ENCODE data around the gene KNCN. TPM values are rescaled to one million over a fixed set of nuclear protein-coding genes. Genes with fewer than 3 reads are reported as not detected.

The KNCN gene
- total RNA-seq, 1 donor, result not detected

DNA sequence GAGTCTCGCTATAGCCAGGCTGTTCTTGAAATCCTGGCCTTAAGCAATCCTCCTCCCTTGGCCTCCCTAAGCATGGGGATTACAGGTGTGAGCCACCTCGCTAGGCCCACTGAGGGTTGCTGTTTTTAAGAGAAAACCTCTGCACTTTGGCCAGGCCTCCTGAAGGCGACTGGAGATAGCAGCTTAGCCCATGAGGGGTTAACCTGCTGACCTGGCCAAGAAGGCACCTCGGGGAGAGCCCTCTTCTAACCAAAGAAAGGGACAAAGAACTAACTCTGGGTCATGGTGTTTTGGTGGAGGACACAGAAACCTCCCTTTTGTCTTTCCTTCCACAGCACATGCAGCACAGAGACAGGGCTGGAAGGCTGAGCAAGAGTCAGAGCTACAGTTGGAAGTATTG is 17.7 kb upstream of the KNCN start:
- no peak overlapping the region for H2AFZ ChIP-seq (ENCODE audit: low read length)
- TF ChIP-seq, protein P1, sequence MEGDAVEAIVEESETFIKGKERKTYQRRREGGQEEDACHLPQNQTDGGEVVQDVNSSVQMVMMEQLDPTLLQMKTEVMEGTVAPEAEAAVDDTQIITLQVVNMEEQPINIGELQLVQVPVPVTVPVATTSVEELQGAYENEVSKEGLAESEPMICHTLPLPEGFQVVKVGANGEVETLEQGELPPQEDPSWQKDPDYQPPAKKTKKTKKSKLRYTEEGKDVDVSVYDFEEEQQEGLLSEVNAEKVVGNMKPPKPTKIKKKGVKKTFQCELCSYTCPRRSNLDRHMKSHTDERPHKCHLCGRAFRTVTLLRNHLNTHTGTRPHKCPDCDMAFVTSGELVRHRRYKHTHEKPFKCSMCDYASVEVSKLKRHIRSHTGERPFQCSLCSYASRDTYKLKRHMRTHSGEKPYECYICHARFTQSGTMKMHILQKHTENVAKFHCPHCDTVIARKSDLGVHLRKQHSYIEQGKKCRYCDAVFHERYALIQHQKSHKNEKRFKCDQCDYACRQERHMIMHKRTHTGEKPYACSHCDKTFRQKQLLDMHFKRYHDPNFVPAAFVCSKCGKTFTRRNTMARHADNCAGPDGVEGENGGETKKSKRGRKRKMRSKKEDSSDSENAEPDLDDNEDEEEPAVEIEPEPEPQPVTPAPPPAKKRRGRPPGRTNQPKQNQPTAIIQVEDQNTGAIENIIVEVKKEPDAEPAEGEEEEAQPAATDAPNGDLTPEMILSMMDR (IDR thresholded peaks at IDR 0.05; ENCODE audit: extremely low read depth, low read depth, low read length), result no peak

DNA sequence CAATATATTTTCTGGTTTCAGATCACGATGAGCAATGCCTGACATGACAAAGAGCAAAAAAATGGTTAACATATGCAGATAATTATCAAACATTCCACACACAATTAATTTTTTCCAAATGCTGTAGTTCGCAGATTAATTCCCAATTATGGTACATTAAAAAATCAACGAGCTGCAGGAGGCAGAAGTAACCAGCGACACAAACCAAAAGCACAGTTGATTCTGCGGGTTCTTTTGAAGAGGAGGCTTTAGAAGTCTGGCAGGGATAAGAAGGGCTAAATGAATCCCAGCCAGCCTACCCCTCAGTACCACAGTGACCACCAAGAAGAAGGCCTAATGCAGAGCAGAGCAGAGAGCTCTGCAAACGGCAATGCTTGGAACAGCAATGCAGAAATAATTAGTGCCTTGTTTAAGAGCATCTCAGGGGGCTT is 17.0 kb upstream of the KNCN start:
- no peaks in the 10 kb centered on the region for H3K79me2 ChIP-seq (ENCODE audit: insufficient read depth, low read length)
- no peak for DNase-seq (ENCODE audit: insufficient read length, low spot score, missing footprints)
- TF ChIP-seq, protein P1 (IDR thresholded peaks at IDR 0.05; ENCODE audit: extremely low read depth, low read depth, low read length), result no peak
- H3K27ac ChIP-seq (ENCODE audit: low read depth, low read length), result no peak overlapping the region
- H4K20me1 ChIP-seq (ENCODE audit: insufficient read depth, low read length), result no peaks in the 10 kb centered on the region
- no peak overlapping the region for H2AFZ ChIP-seq (ENCODE audit: low read length)
- no peak overlapping the region for H3K4me3 ChIP-seq (ENCODE audit: insufficient read depth, low read length)
- no peaks in the 10 kb centered on the region for H3K4me1 ChIP-seq (ENCODE audit: insufficient read depth, low read length)
- peaks cover 12% of the 10 kb centered on the region for H3K36me3 ChIP-seq (ENCODE audit: insufficient read depth, low read length)
- H3K27me3 ChIP-seq (ENCODE audit: insufficient read depth, low read length), result no peaks in the 10 kb centered on the region
- no peak overlapping the region for H3K4me2 ChIP-seq (ENCODE audit: insufficient read depth, low read length)
- H3K9me3 ChIP-seq (ENCODE audit: low read depth, low read length), result no peaks in the 10 kb centered on the region

More for the DNA sequence above, 17.7 kb upstream of the KNCN start:
- H3K27ac ChIP-seq (ENCODE audit: low read depth, low read length), result no peak overlapping the region
- H3K27me3 ChIP-seq (ENCODE audit: insufficient read depth, low read length), result no peaks in the 10 kb centered on the region
- H4K20me1 ChIP-seq (ENCODE audit: insufficient read depth, low read length), result no peaks in the 10 kb centered on the region
- H3K36me3 ChIP-seq (ENCODE audit: insufficient read depth, low read length), result peaks cover 13% of the 10 kb centered on the region
- no peaks in the 10 kb centered on the region for H3K79me2 ChIP-seq (ENCODE audit: insufficient read depth, low read length)
- no peak overlapping the region for H3K4me3 ChIP-seq (ENCODE audit: insufficient read depth, low read length)
- H3K9me3 ChIP-seq (ENCODE audit: low read depth, low read length), result no peaks in the 10 kb centered on the region
- no peak overlapping the region for H3K4me2 ChIP-seq (ENCODE audit: insufficient read depth, low read length)
- H3K4me1 ChIP-seq (ENCODE audit: insufficient read depth, low read length), result no peaks in the 10 kb centered on the region
- no peak for DNase-seq (ENCODE audit: insufficient read length, low spot score, missing footprints)

DNA sequence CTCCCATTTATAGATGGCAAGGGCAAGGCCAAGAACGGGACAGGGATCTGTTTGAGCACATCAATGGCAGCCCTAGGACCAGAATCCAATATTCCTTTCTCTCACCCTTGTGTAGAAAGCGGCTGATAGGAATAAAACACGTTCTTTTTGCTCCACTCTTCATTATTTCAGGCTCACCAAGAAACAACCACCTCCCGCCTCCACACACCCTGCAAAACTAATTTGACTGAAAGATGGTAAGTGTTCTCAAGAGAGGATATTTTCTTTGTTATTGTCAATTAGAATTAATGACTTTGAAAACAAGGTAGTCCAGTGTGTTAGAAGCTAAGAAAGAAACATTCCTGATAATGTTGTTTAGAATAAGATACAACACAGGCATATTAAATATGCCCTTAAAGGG is 11.9 kb upstream of the KNCN start:
- TF ChIP-seq, protein P1 (IDR thresholded peaks at IDR 0.05; ENCODE audit: extremely low read depth, low read depth, low read length), result no peak
- no peak overlapping the region for H3K27ac ChIP-seq (ENCODE audit: low read depth, low read length)
- peaks cover 10% of the 10 kb centered on the region for H3K36me3 ChIP-seq (ENCODE audit: insufficient read depth, low read length)
- no peak overlapping the region for H3K4me3 ChIP-seq (ENCODE audit: insufficient read depth, low read length)
- no peaks in the 10 kb centered on the region for H3K9me3 ChIP-seq (ENCODE audit: low read depth, low read length)
- H3K27me3 ChIP-seq (ENCODE audit: insufficient read depth, low read length), result no peaks in the 10 kb centered on the region
- H3K4me2 ChIP-seq (ENCODE audit: insufficient read depth, low read length), result no peak overlapping the region
- no peak overlapping the region for H2AFZ ChIP-seq (ENCODE audit: low read length)
- no peaks in the 10 kb centered on the region for H3K79me2 ChIP-seq (ENCODE audit: insufficient read depth, low read length)
- no peak for DNase-seq (ENCODE audit: insufficient read length, low spot score, missing footprints)
- H4K20me1 ChIP-seq (ENCODE audit: insufficient read depth, low read length), result no peaks in the 10 kb centered on the region
- no peaks in the 10 kb centered on the region for H3K4me1 ChIP-seq (ENCODE audit: insufficient read depth, low read length)

DNA sequence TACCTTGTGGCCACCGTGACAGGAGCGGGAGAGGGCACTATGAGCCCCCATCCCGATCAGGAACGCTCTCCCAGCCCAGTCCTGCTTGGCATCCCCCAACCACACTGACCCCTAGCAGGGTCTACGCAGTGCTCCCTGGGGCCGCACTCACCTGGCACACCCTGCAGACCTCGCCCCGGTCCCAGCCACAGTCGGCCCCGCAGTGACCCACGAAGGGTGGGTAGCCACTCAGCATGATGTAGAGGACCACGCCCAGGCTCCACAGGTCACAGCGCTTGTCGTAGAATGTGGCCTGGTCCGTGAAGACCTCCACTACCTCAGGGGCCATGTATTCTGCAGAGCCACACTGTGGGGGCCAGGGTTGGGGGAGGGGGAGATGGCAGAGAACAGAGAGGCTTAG is 11.1 kb upstream of the KNCN start:
- Histone ChIP-seq H3K36me3 (ENCODE audit: insufficient read depth, low read length) (peaks cover 10% of the 10 kb centered on the region), H3K27me3 (ENCODE audit: insufficient read depth, low read length) (no peaks in the 10 kb centered on the region)

More for the DNA sequence above, 11.1 kb upstream of the KNCN start:
- Histone ChIP-seq H3K9me3 (ENCODE audit: low read depth, low read length) (no peaks in the 10 kb centered on the region), H3K4me2 (ENCODE audit: insufficient read depth, low read length) (no peak overlapping the region), H3K79me2 (ENCODE audit: insufficient read depth, low read length) (no peaks in the 10 kb centered on the region), H4K20me1 (ENCODE audit: insufficient read depth, low read length) (no peaks in the 10 kb centered on the region), H2AFZ (ENCODE audit: low read length) (no peak overlapping the region), H3K4me3 (ENCODE audit: insufficient read depth, low read length) (no peak overlapping the region), H3K4me1 (ENCODE audit: insufficient read depth, low read length) (no peaks in the 10 kb centered on the region), H3K27ac (ENCODE audit: low read depth, low read length) (no peak overlapping the region)
- TF ChIP-seq, protein P1 (IDR thresholded peaks at IDR 0.05; ENCODE audit: extremely low read depth, low read depth, low read length), result no peak
- DNase-seq (ENCODE audit: insufficient read length, low spot score, missing footprints), result no peak
